Skin epidermis (tissue), 12 donors: Measurements from ENCODE around the gene PSKH1.
A peak's percentile ranks its signal among the peaks of the same experiment; 100 is the strongest.

Source experiments
- H3K27ac ChIP-seq, 21 experiments: fragments of 200-600 bp; sonication (generic) in 11 of 21; one replicate each; pipeline ENCODE4 v1.5.0; 2020; ENCODE audit warnings: mild to moderate bottlenecking in 3 of 21, inconsistent platforms in 2 of 21, moderate library complexity in 2 of 21
- H3K4me3 ChIP-seq, 7 experiments: fragments of 200-600 bp; sonication (generic) in 2 of 7; one replicate each; pipeline ENCODE4 v1.5.0; 2020; ENCODE audit warnings: inconsistent platforms in 2 of 7, mild to moderate bottlenecking in 2 of 7, moderate library complexity in 1 of 7

Gene PSKH1

DNA sequence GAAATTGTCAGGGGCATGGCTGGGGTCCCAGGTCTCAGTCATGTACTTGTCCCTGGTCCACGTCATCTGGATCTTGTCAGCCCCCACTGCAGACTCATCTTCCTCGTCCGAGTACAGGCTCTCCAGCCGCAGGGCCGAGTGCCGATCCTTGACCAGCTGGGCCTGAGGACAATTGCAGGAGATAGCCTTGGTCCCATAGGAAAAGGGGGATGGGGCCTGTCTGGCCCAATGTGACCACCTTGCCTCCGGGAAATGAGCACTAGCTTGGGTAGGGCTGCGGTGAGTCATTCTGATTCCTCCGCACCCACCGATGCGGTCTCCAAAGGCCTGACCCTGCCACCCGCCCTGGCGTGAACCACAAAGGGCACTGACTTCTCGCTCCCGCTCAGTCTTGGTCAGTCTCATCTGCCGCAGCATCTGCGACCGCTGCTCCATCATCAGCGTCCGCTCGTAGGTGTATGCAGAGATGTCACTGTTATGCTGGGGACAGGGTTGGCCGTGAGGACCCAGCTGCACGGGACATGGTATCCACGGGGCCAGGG is 52.4 kb downstream of the PSKH1 start:
- Histone ChIP-seq H3K4me3 (no peak overlapping the region), H3K27ac (peak overlapping the region in 2 of 21 experiments; percentile 75 to 78)

- no peak overlapping the region for H3K4me3 ChIP-seq
- H3K27ac ChIP-seq, result peak overlapping the region in 2 of 21 experiments; percentile 19 to 52
Observed at GRCh38 chr16:67946128-67946569, 53.1 kb downstream of the PSKH1 start.

- H3K27ac ChIP-seq, result peak overlapping the region in 3 of 21 experiments; percentile 1 to 61 (median 1)
Observed at GRCh38 chr16:67946966-67947558, 54.0 kb downstream of the PSKH1 start.

DNA sequence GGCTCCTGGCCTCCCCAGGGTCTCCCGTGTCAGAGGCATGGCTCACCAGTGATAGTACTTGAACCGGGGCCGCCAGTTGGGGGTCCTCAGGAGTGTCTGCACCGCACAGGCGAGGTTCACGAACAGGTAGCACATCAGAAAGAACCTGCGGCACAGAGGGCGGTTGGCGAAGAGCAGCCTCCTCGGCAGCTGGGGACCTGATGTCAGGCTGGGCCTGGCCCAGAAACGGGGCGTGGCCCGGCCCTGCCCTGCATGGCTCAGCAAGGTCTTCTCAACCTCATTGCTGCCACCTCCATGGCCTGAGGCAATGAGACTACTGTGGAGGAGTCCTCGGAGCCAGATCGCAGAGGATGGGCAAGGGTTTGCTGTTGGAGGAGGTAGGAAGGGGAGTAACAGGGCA is 55.0 kb downstream of the PSKH1 start:
- peak overlapping the region in 4 of 21 experiments; percentile 1 to 61 (median 48) for H3K27ac ChIP-seq
- H3K4me3 ChIP-seq, result no peak overlapping the region

More at GRCh38 chr16:67946966-67947558, 54.0 kb downstream of the PSKH1 start:
- H3K4me3 ChIP-seq, result no peak overlapping the region

DNA sequence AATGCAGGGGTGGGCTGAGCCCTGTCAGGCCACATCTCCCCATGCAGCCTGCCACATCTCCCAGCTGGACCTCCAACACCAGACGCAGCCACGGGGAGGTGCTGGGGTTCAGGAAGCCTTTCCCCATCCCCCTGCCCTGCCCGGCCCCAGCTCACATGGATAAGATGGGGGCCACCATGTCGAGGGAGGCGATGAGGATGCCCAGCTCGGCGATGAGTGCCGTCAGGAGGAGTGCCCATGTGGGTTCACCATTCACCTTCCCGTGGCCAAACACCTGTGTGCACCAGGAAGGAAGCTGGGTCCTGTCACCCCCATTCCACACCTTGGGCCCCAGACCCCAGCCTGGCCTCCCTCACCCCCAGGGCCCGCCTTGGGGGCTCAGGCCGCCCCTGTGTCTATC is 56.6 kb downstream of the PSKH1 start:
- no peak overlapping the region for H3K27ac ChIP-seq

GRCh38 chr16:67950335-67950843 is 57.3 kb downstream of the PSKH1 start:
- Histone ChIP-seq H3K27ac (no peak overlapping the region), H3K4me3 (no peak overlapping the region)

More for the DNA sequence above, 56.6 kb downstream of the PSKH1 start:
- H3K4me3 ChIP-seq, result no peak overlapping the region

- Histone ChIP-seq H3K27ac (peak overlapping the region in 2 of 21 experiments; percentile 12 to 25), H3K4me3 (no peak overlapping the region)
Observed at GRCh38 chr16:67951485-67951884, 58.4 kb downstream of the PSKH1 start.

DNA sequence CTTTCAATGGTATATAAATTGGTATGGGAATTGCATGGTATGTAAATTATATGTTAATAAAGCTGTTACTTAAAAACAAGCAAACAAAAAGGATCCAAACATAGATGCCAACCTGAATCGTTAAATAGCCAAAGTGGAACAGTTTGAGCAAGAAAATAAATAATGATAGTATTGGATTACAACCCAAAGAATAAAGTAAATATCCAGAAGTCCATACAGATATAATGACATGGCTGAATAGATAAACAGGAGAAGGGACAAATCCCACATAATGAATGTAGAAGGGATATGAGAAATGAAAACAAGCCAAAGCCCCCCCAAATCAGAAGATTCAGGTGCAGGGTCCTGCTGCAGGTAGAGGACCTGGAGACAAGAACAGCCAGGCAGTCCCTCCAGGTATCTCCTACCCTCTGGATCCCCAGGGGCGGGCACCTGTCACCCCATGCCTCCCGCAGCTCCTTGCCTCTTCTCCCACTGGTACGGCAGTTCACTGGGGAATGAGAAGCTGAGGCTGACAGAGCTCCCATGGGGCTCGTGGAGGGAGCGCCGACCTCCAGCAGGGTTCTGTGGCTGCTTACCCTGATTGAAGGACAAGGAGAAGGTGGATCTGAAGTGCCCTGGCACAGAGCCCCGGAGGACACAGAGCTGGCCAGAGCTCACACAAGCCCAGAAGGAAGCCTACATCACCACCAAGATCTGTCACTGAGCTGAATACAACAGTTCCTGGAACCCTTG is 60.8 kb downstream of the PSKH1 start:
- H3K27ac ChIP-seq, result no peak overlapping the region

DNA sequence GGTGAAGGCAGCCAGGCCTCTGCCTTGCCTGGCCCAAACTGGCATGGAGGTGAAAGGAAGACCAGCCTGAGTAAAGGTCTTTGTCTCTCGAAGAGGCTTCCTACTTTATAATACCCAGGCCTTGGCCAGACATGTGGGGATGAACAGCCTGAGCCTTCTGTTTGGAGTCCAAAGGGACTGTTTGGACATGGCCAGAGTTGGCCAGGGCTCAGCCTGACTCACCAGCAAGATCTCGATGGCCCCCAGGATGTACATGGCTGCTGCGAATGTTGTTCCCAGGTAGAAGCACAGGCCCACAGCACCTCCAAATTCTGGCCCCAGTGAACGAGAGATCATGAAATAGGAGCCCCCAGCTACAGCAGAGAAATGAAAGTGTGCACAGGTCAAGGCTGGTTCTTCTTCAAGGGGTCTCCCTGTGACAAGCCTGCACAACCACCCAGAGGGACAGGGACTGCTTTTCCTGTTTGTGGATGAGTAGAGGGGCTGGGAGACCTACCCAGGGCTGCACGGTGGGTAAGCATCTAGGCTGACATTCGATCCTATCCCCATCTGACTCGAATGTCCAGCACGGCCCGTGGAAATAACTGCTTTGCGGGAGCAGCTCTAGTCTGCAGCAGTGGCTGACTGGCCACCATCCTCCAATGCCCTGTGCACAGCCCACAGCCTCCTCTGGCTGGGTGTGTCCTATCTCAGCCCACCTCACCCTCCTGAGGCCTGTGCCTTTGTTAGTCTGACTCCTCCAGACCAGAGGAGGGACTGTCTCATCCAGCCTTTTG is 61.6 kb downstream of the PSKH1 start:
- Histone ChIP-seq H3K27ac (no peak overlapping the region), H3K4me3 (no peak overlapping the region)

More for the DNA sequence above, 60.8 kb downstream of the PSKH1 start:
- no peak overlapping the region for H3K4me3 ChIP-seq

DNA sequence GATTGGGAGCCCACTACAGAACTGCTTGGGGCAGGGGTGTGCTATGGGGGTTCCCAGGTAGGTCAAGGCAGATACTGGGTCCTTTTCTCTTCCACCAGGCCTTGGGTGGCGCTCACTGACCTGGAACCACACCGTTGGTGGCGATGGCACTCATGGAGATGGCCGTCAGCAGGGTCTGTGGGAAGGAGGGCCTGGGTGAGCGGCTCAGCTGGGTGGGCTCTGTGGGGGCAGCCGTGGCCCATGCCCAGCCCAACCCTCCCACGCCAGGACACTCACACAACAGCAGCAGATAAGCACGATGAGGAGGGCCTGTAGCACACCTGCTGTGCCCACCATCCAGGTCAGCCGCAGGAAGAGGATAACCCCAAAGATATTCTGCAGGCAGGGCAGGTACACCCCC is 64.6 kb downstream of the PSKH1 start:
- H3K4me3 ChIP-seq, result no peak overlapping the region
- H3K27ac ChIP-seq, result peak overlapping the region in 2 of 21 experiments; percentile 76 to 84

DNA sequence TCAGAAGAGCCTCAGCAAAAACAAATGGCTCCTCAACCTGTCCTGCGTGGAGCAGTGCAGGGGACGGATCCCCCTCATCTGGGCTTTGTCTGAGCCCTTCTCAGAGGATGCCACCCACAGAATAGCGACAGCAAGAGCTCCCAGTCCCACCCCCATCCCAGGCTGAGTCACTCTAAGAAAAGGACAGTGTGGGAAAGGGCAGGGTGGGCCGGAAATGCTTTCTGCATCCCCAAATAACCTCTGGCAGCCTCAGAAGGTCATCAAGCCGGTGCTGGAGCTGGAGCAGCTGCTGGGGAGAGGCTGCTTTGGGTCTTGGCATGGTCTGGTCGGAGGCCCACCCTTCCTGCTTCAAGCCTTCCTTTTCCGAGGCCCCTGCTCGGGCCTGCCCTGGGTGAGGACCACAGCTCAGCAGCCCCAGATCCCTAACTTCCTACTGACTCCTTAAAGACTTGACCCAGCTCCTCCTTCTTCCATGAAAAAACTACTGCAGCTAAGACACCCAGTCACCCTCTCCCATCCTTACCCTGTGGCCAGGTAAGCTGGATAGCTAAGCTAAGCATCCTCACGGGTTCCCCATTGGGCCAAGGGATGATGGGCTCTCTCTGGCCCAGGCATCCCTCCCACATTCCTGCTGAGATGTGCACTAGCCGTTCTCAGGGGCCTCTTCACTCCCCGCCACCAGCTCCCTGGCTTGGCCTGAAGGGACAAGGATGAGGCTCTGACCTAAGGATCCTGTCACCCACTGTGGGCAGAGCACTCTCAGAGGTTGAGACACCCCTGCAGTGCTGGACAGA is 66.7 kb downstream of the PSKH1 start:
- Histone ChIP-seq H3K4me3 (no peak overlapping the region), H3K27ac (peak overlapping the region in 14 of 21 experiments; percentile 2 to 84 (median 58))

GRCh38 chr16:67961551-67961957 is 68.5 kb downstream of the PSKH1 start:
- Histone ChIP-seq H3K4me3 (no peak overlapping the region), H3K27ac (peak overlapping the region in 10 of 21 experiments; percentile 3 to 84 (median 56))

GRCh38 chr16:67962135-67962534 is 69.1 kb downstream of the PSKH1 start:
- Histone ChIP-seq H3K27ac (peak overlapping the region in 9 of 21 experiments; percentile 29 to 84 (median 59)), H3K4me3 (no peak overlapping the region)

GRCh38 chr16:67963292-67963661 is 70.2 kb downstream of the PSKH1 start:
- H3K27ac ChIP-seq, result peak overlapping the region in 9 of 21 experiments; percentile 5 to 50 (median 37)
- no peak overlapping the region for H3K4me3 ChIP-seq

GRCh38 chr16:67963662-67964321 is 70.7 kb downstream of the PSKH1 start:
- Histone ChIP-seq H3K27ac (peak overlapping the region in 8 of 21 experiments; percentile 2 to 50 (median 28)), H3K4me3 (no peak overlapping the region)

- Histone ChIP-seq H3K27ac (peak overlapping the region in 4 of 21 experiments; percentile 18 to 94 (median 43)), H3K4me3 (no peak overlapping the region)
Observed at GRCh38 chr16:67964477-67965131, 71.5 kb downstream of the PSKH1 start.

GRCh38 chr16:67965668-67966548 is 72.9 kb downstream of the PSKH1 start:
- H3K27ac ChIP-seq, result peak overlapping the region in 16 of 21 experiments; percentile 4 to 97 (median 70)

More at GRCh38 chr16:67965668-67966548, 72.9 kb downstream of the PSKH1 start:
- H3K4me3 ChIP-seq, result peak overlapping the region in 5 of 7 experiments; percentile 53 to 90 (median 77)
